HPDE6-E6E7 (cell line): ENCODE measurements around the gene PIGM.
"Not testable (repeated sequence)": the region's sequence is repeated elsewhere in the genome, so short reads cannot be mapped to it uniquely, and the experiment has no call there.

Experiments
- DNase-seq: peaks from one replicate; pipeline ENCODE4 v3.0.0; 2011; ENCODE audit warnings: missing footprints; ENCODE audit errors: extremely low spot score

PIGM gene

DNA sequence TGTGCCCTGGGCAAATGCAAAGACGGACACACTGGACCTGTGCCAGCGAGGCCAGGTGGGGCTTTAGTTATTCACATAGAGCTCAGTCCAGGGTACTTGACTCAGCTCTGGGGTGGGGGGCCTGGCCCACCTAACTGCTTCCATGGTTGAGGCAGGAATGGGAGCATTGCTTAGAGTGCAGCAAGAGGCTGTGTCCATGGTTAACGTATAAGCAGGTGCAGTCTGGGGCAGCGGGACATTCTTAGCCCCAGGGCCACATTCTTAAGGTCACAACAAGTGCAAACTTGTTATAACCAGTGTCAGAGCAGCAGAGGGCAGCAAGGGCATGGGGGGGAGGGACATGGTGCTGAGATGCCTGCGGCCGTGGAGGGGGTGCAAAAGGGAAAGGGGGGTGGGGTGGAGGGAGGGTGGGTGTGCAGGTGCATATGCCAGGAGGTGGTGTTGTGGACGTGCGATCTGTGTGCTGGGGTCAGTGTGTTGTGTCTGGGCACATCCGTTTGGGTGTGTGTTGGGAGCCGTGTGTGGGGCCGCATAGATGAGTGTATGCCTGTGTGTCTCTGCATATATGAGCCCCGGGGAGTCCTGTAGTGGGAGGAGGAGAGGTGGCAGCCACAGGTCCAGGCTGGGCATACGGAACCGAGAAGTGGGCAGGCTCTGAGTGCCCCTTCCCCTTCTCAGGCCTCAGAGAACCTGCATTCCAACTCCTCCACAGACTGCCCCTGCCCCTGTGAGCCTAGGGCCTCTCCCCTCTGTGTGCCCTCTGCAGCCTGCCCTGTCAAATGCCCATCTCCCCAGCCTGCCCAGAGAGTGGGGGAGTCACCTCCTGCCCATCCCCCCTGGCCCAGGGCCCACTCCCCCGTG, 29.8 kb upstream of the PIGM start:
- peak; percentile 67 for DNase-seq

DNA sequence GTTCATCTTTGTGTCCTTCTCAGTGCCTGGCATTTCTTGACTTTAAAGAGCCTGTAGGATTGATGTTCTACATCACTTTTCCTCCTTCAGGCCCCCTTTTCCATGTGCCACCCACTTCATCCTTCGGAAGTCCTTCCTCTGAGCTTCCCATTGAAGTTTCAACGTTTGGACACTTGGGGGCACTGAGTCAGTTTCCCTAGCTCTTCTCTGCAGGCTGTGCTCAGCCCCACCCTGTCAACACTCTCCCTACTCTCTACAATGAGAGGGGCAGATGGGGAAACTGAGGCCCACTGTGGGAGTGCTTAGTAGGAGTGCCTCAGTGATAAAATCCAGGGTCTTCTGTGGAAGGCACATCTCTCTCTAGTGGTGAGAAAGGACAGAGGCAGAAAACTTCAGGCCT, 26.3 kb upstream of the PIGM start:
- no peak for DNase-seq

DNA sequence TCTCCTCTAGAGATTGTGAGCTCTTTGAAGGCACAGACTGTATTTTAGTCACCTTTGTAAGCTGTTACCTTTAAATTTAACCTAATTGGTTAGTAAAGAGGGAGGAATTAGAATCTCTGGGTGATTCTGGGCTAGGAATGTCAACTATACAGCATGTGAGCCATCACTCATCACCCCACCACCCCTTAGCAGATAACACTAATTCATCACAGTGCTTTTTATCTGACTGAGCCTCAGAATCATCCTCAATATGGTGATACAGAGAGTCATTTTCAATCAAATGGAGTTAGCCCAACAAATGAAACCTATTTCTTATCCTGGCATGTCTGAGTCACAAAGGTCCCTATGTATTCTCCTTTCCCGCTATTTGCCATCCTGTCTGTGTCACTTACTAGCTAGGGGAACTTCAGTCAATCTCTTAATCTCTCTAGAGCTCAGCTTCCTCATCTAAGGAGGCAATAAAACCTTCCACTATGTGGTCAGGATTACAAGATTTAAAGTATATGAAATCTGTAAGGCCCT, 24.9 kb upstream of the PIGM start:
- no peak for DNase-seq

DNA sequence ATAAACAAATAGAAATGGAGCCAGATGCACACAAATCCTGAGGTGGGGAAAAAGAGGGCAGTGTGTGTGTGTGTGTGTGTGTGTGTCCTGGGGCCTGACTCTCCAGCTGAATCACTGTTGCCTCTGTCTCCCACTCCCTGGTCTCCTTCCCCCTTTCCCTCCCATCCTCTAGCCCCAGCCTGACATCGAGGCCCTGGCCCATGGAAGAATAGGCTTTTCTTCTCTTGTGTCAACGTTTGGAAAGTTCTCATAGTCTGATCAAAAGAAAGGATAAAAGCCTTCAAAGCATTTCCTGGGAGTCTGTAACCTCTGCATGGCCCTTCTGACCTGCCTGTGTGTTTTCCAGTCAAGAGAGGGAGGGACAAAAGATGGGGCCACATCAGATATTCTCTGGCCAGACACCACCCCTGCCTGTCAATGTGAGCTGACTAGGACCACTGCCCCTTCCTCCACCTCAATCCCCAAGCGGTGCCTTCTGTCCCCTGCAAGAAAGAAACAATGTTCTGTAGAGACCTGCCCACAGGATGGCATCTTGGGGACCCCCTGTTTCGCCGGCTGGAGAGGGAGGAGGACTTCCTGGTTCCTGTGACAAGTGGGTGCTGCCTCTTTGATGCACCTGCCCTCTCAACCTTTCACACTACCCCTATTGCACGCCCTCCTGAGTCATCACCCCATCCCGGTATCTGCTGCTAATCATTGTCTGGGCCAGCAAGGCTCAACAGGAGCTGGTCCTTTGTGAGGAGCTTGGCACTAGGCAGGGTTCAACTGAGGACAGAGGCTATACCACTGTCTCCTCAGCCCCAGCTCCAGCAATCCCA, 22.0 kb upstream of the PIGM start:
- no peak for DNase-seq

DNA sequence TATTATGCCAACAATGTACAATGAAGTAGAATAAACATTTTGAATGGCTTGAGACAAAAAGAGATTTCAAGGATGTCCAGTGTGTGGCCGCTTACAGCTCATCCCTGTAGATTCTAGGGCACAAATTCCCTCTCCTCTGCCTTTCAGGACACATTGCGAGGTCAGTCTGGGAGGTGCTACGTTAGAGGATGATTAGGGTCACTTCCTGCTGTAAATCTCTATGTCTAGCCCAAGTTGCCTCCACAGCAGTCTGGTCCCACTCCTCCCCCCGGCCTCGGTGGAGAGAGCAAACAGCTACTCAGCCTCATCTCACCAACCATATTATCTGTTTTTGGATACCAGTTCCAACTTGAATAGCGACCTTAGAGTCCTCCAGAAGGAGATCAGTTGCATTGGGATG, 21.1 kb upstream of the PIGM start:
- no peak for DNase-seq

DNA sequence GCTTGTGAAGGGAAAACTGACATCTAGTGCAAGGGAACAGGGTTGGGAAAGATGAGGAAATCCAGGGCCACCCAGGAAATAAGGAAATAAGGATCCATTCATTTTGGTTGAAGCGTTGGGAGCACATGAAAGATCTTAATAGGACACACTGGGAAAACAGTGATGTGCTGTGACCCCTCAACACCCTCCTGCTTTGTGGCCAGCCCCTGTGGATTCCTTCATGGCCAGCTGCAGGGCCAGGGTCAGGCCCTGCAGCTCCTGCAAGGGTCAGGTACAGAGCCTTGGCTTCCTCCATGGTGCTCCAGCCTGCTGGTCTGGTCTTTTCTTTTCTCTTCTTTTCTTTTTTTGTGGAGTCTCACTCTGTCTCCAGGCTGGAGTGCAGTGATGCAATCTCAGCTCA, 18.8 kb upstream of the PIGM start:
- DNase-seq, result no peak

DNA sequence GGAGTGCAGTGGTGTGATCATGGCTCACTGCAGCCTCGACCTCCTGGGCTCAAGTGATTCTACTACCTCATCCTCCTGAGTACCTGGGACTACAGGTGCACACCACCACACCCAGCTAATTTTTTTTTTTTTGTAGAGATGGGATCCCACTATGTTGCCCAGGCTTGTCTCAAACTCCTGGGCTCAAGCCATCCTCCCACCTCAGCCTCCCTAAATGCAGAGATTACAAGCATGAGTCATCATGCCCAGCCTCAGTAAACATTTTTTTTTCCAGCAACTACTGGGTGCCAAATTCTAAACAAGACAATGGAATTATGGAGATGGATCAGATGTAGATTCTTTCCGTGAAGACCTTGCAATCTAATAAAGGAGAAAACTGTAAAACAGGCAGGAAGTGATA, 18.4 kb upstream of the PIGM start:
- DNase-seq, result not testable (repeated sequence)

DNA sequence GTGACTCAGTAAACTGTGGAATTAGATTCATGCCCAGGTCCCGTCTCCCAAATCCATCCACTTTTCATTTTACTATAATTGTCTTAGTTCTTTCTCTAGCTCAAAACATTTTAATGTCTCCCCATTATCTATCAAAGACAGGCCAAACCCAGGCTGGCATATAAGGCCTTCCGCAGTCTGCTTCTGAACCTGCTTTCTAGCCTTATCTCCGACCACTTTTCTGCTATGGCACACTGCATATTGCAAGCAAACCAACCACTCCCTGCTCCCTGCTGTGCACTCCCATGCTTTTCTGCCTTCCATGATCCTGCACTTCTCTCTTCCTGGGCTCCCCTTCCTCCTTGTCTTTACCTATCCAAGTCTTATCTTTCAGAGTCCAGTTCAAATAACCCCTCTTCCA, 17.3 kb upstream of the PIGM start:
- no peak for DNase-seq

DNA sequence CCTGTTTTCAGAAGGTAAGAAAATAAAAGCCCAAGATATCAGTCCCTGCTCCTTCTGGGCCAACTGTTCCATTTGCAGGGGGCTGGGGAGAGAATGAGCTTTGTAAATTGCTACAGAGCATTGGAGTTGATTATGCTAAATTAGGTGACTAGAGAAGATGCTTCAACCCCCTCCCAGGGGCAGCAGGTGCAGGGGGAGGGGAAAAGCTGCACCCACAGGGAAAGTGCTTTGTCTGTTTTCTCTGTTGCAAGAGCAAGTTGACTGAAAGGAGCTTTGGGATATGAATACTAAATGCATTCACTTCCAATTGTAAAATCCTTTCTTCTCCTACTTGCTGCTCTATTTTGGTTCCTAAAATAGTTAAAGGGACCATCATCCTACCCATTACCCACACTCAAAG, 16.5 kb upstream of the PIGM start:
- DNase-seq, result no peak

DNA sequence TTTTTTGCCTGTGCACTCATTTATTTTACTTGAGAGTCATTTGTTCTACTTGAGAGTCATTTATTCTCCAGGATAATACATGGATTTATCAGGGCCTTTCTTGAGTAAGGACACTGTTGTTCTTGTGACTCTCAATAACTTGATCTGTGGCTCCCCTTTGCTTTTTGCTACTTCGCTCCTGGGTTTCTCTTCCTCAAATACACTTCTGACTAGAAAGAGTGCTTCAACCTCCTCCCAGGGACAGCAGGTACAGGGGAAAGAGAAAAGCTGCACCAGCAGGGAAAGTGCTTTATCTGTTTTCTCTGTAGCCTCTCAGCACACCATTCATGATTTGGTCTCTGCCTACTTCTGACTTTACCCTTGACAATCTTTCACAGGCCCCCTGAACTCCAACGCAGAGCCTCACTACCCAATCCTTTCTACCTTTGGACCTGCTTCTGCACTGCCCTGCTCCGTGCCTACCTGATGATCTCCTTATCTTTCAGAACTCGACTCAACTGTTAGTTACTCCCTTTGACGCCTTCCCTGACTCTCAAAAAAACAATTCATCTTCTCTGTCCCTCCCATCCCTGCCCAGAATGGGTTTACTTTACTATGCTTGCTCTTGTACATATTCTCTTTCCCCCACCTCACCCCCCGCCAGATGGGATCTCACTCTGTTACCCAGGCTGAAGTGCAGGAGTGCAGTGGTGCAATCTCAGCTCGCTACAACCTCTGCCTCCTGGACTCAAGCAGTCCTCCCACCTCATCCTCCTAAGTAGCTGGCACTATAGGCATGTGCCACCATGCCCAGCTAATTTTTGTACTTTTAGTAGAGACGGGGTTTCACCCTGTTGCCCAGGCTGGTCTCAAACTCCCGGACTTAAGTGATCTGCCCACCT, 15.6 kb upstream of the PIGM start:
- no peak for DNase-seq

DNA sequence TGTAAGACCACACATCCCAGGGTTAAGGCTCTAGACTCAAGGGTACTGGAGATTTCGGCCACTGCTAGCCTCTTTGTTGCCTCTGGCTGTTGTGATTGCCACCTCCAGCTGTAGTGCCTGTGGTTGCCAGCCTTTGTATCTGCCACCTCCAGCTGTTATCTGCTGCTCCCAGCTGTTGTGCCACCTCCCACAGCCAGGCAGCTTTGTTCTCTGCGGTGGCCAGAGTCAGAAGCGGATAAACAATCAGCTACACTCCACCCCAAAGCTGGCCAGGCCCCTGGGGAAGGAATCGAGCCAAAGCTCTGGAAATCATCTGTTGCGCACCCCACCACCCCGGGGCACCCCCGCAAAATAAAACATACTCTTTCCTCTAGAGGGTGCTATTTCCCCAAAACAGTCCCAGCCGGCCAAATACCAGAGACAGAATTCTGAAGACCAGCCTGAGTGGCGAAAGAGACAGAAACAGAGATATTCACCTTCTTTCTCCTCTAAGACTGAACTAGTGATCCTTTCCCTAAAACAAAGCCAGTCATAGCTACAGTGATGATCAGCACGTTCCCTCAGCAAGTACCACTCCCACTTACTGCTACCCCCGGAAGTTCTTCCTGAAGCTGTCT, 14.8 kb upstream of the PIGM start:
- peak; percentile 63 for DNase-seq

DNA sequence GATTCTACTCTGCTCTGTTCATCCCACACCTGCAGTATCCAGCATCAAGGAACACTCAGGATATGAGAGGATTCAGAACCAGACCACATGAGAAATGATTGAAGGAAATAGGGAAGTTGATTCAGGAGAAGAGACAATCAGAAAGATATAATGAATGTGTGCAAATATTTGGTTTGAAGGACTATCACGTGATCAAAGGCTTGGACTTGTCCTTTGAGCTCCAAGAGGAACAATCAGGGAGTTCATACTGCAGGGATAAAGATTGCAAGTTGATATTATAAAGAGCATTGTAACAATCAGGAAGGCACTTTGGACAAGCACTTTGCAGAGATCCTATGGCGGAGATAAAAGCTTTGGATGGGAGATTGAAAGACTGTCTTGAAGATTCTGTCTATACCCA, 13.9 kb upstream of the PIGM start:
- DNase-seq, result no peak

DNA sequence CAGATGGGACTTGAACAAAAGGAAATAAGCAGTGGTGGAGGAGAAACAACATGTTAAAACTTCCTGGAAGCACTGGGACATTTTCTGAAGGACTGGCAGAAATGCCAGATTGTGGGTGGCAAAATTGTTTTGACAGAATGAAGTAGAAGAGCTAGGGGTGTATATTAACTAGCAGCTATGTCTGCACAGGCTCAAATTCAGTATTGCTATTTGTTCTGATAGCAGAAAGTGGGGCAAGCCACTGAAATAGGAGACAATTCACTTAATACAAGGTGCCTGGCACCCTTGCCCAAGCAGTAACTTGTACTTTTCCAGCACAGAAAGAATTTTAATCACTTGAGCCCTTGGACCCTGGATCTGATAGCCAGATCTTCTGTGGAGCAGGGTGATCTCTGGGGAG, 11.8 kb upstream of the PIGM start:
- no peak for DNase-seq

DNA sequence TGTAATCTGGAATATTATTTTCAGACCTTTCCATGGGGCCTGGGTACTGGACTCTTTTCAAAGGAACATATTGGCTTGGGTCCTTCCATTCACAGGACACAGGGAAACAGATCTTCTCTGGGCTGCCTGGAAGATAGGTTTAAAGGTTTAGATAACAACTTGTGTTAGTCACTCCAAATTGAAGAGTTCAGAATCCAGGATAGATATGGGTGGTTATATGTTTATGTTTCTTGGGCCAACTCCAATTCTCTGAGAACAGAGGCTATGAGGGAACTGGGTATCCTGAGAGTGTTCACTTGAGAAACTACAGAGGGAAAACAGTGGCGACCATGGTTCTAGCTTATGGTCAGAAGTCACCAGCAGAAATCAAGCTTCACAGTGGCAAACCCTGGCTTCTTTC, 8.7 kb upstream of the PIGM start:
- DNase-seq, result no peak

DNA sequence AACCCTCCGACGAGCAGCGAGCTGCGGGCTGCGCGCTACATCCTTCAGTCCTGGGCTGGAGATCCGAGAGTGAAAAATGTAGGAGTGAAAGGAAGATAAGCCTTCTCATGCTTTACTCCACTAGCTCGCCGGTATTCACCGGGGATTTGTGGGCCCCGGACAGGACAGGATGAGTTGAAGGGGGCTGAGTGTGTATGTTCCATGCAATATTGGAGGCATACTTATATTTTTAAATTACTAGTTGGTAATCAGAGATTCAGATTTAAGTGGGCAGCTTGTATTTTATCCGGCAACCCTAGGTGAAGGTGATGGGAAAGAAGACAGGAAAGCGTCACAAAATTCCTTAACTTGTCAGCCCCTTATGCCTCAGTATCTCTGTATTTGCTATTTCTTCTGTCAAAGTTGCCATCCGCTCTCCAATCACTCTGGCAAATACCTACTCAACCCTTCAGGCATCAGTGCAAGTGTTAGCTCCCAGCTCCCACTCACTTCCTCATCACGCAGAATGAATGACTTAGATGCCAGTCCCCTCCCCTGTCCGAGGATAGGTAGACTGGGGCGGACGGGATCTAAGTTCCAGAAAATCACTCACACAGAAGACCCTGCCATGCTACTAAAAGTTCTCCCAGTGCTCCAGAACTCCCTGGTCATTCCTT, 503 bp upstream of the PIGM start:
- peak; percentile 34 for DNase-seq

DNA sequence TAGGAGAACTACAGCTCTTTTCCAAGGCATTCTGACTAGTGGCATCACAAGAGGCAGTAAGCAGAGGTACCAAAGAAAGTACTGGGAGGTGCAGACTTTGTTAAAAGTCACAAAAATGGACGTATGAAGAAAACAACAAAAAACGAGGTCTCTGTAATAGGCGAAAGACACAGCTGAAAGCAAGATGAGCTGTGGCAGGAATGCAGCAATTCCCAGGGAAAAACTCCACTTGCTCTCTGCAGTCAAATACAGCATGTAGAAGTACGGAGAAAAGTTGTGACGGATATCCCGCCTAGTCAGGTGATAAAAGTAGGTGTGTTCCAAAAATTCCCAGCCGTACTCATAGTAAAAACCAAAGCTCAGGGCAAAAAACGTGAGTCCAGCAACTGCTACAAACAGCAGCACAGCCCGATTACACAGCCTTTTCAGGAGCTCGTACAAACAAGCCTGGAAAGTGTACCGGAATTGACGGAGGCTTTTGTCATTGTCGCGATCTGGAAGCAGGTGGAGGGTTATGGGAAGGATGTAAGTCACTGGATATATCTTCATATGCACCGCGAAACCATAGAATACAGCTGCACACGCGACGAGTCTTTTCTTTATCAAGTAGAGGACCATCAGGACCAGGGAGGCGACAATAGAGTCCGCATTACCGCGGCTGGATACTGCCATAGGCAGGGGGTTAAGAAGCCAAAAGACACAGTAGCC, 979 bp downstream of the PIGM start:
- peak; percentile 23 for DNase-seq

DNA sequence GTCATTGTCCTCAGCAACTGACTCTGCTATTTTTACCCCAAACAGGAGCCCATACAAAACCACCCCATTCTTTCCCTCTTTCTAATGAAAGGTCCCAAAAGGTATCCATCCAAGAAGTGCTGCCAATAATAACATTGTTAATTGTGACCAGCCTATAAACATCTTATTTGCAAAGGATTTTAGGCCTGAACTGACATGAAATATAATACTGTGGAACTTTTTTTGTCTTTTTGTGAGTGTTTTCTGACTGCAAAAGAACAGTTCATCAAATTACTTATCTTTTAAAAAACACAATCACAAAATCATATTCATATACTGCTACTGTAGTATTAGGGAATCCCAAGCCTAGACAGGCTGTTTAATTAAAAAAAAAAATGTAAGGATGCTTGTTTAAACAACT, 3.4 kb downstream of the PIGM start:
- DNase-seq, result no peak

DNA sequence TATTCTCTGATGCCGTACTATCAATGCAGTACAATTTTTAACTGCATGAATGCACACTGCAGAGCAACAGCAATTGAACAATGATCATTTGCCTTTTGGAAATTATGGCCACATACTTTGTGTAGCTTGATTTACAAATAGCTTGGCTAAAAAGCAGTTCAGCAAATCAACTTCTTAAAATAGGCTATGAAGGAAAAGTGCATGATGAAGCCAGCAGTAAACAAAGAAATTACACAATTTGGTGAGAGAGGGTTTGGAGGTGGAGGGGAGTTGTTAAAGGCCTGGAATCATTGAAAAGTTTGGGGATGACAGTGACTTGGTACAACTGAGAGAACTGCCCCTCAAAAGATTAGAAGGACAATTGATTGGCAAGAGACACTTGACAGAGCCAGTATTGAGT, 6.5 kb downstream of the PIGM start:
- no peak for DNase-seq

DNA sequence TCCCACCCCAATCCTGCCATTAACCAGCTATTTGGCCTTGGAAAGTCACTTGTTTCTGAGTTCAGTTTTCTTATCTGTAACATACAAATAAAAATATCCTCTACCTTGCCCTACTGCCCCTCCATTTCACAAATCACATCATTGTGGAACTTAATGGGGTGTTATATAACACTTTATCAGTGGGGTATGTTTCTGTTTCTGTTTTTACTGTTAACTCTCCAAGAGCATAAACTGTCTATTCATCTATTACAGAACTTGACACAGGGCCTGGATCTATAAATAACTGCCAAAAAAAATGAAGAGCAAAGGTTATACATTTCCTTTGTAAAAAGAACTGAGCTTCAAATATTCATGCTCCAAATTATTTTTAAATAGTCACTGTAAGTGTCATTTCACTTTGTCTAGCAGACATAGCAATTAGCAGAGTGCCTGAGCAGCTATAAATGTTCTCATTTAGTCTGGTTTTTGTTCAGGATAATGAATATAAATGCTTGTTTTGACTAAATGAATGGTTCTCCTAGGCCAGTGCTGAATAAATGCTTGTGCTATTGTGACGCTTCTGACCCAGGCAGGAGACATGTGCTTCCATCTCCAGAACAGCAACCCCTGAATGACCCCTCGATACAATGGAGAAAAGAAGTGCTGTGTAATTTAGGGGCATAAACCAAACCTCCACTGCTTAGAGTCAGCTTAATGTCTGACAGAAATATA, 7.4 kb downstream of the PIGM start:
- DNase-seq, result no peak
